Panc1 (cell line): Measurements from ENCODE around the gene TIMM17B.

ENCODE experiments used
- POLR2AphosphoS5 ChIP-seq: IDR thresholded peaks from 2 replicates; pipeline ENCODE4 v1.6.1; 2012; ENCODE audit warnings: mild to moderate bottlenecking, low read depth, low read length, moderate library complexity
- SIN3A ChIP-seq: IDR thresholded peaks from 2 replicates; pipeline ENCODE4 v1.6.1; 2012; ENCODE audit warnings: low read depth, mild to moderate bottlenecking, low read length, moderate library complexity, borderline replicate concordance; ENCODE audit not compliant: insufficient read depth
- TCF7L2 ChIP-seq: IDR thresholded peaks from 2 replicates; pipeline ENCODE4 v1.6.1; 2011; ENCODE audit warnings: mild to moderate bottlenecking, low read depth, low read length, inconsistent platforms
- TF ChIP-seq, protein P1 (sequence below): fragments of 450-650 bp; IDR thresholded peaks from 2 replicates; pipeline ENCODE4 v1.5.1; 2017; ENCODE audit warnings: mild to moderate bottlenecking
- TF ChIP-seq, protein P2 (sequence below), 2 experiments: IDR thresholded peaks; 2 replicates each; pipeline ENCODE4 v1.6.1; 2011 to 2012; ENCODE audit warnings: low read depth in 2 of 2, control low read depth in 1 of 2, low read length in 1 of 2, mild to moderate bottlenecking in 1 of 2, moderate library complexity in 1 of 2; ENCODE audit not compliant: insufficient read depth in 1 of 2

DNA sequence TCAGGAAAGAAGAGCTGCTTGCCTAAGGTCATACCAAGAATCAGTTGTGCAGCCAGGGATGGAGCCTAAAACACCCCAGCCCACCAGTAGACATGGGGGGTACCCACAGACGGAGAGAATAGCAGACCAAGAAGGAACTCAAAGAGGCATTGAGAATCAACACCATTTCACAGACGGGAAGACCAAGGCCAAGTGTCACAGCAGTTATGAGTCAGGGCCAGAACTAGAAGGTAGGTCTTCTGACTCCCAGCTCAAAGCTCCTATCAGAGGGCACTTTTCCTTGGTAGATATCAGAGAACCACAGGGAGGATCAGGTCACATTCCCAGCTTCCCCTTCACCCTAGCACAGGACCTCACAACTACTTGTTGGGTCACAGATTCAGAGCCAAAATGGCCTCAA, 45.3 kb upstream of the TIMM17B start:
- TF ChIP-seq POLR2AphosphoS5 (no peak), TCF7L2 (no peak), SIN3A (no peak)
- TF ChIP-seq, protein P1, sequence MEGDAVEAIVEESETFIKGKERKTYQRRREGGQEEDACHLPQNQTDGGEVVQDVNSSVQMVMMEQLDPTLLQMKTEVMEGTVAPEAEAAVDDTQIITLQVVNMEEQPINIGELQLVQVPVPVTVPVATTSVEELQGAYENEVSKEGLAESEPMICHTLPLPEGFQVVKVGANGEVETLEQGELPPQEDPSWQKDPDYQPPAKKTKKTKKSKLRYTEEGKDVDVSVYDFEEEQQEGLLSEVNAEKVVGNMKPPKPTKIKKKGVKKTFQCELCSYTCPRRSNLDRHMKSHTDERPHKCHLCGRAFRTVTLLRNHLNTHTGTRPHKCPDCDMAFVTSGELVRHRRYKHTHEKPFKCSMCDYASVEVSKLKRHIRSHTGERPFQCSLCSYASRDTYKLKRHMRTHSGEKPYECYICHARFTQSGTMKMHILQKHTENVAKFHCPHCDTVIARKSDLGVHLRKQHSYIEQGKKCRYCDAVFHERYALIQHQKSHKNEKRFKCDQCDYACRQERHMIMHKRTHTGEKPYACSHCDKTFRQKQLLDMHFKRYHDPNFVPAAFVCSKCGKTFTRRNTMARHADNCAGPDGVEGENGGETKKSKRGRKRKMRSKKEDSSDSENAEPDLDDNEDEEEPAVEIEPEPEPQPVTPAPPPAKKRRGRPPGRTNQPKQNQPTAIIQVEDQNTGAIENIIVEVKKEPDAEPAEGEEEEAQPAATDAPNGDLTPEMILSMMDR: no peak
- TF ChIP-seq, protein P2, sequence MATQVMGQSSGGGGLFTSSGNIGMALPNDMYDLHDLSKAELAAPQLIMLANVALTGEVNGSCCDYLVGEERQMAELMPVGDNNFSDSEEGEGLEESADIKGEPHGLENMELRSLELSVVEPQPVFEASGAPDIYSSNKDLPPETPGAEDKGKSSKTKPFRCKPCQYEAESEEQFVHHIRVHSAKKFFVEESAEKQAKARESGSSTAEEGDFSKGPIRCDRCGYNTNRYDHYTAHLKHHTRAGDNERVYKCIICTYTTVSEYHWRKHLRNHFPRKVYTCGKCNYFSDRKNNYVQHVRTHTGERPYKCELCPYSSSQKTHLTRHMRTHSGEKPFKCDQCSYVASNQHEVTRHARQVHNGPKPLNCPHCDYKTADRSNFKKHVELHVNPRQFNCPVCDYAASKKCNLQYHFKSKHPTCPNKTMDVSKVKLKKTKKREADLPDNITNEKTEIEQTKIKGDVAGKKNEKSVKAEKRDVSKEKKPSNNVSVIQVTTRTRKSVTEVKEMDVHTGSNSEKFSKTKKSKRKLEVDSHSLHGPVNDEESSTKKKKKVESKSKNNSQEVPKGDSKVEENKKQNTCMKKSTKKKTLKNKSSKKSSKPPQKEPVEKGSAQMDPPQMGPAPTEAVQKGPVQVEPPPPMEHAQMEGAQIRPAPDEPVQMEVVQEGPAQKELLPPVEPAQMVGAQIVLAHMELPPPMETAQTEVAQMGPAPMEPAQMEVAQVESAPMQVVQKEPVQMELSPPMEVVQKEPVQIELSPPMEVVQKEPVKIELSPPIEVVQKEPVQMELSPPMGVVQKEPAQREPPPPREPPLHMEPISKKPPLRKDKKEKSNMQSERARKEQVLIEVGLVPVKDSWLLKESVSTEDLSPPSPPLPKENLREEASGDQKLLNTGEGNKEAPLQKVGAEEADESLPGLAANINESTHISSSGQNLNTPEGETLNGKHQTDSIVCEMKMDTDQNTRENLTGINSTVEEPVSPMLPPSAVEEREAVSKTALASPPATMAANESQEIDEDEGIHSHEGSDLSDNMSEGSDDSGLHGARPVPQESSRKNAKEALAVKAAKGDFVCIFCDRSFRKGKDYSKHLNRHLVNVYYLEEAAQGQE (IDR thresholded peaks at IDR 0.05; ENCODE audit: insufficient read depth in 1 of 2, low read depth in 2 of 2, low read length in 1 of 2): no peak
